Measurements from ENCODE around the gene PPP1R12B.

The PPP1R12B gene

GRCh38 chr1:202306535-202307345 is 41.8 kb upstream of the PPP1R12B start:
- ChIA-PET CTCF (interaction anchor here (0.5 to 3.1 kb wide), 9 partner anchors 9 to 114 kb away, joined by 3 to 14 read pairs (median 4); partner anchors contain the start of gene LGR6), POLR2A (no interaction called here)
- Histone ChIP-seq H3K4me1 (ENCODE audit: control insufficient read depth, insufficient read depth, low read length) (no peaks in the 10 kb centered on the region; the same call in 1 of the 2 replicates), H3K9me3 (ENCODE audit: control insufficient read depth, insufficient read depth, low read depth, low read length) (no peaks in the 10 kb centered on the region), H3K27ac (ENCODE audit: extremely low read depth, low read depth, low read length) (no peak overlapping the region), H3K36me3 (ENCODE audit: control insufficient read depth in 2 of 2, insufficient read depth in 1 of 2, low read length in 2 of 2) (no peaks in the 10 kb centered on the region), H3K4me3 (ENCODE audit: low read depth, low read length) (no peak overlapping the region)
- TF ChIP-seq BCL11B (tag by site-specific recombination; IDR thresholded peaks at IDR 0.05; ENCODE audit: low read depth) (no peak), MYNN (tag by site-specific recombination; IDR thresholded peaks at IDR 0.05; ENCODE audit: borderline replicate concordance) (no peak), ZNF521 (tag by site-specific recombination; IDR thresholded peaks at IDR 0.05) (no peak), ZNF155 (tag by site-specific recombination; IDR thresholded peaks at IDR 0.05) (no peak), ZNF549 (tag by site-specific recombination; IDR thresholded peaks at IDR 0.05) (no peak), ZNF26 (tag by site-specific recombination; IDR thresholded peaks at IDR 0.05) (no peak), MZF1 (tag by site-specific recombination; IDR thresholded peaks at IDR 0.05; ENCODE audit: borderline replicate concordance) (no peak), ZNF350 (tag by site-specific recombination; IDR thresholded peaks at IDR 0.05) (no peak), BCL11A (tag by site-specific recombination; IDR thresholded peaks at IDR 0.05; ENCODE audit: low read depth) (no peak), BCL6B (tag by site-specific recombination; IDR thresholded peaks at IDR 0.05) (no peak), ZNF433 (tag by site-specific recombination; IDR thresholded peaks at IDR 0.05; ENCODE audit: low read depth) (no peak), ZNF133 (tag by site-specific recombination; IDR thresholded peaks at IDR 0.05) (no peak), ZFP3 (tag by site-specific recombination; IDR thresholded peaks at IDR 0.05; ENCODE audit: low read depth) (no peak)

- ChIA-PET POLR2A (no interaction called here), CTCF (interaction anchor here (0.5 to 0.8 kb wide), 3 partner anchors 18 to 770 kb away, joined by 3 to 6 read pairs (median 3); no protein-coding TSS in a partner anchor)
- H3K4me3 ChIP-seq (ENCODE audit: low read depth, low read length) = no peak overlapping the region
- TF ChIP-seq ZNF596 (tag by site-specific recombination; IDR thresholded peaks at IDR 0.05) = no peak
- TF ChIP-seq RBAK (tag by site-specific recombination; IDR thresholded peaks at IDR 0.05) = no peak
- TF ChIP-seq ZNF76 (tag by site-specific recombination; IDR thresholded peaks at IDR 0.05; ENCODE audit: borderline replicate concordance, low read depth) = no peak
- no peak for TF ChIP-seq KLF16 (tag by site-specific recombination; IDR thresholded peaks at IDR 0.05)
- TF ChIP-seq ZNF121 (tag by site-specific recombination; IDR thresholded peaks at IDR 0.05) = no peak
- no peak for TF ChIP-seq ZNF510 (tag by site-specific recombination; IDR thresholded peaks at IDR 0.05; ENCODE audit: insufficient replicate concordance)
- TF ChIP-seq INSM2 (tag by site-specific recombination; IDR thresholded peaks at IDR 0.05) = no peak
- no peak for TF ChIP-seq KLF8 (tag by site-specific recombination; IDR thresholded peaks at IDR 0.05)
- no peak for TF ChIP-seq ZNF621 (tag by site-specific recombination; IDR thresholded peaks at IDR 0.05)
- TF ChIP-seq ZNF610 (tag by site-specific recombination; IDR thresholded peaks at IDR 0.05; ENCODE audit: borderline replicate concordance) = no peak
- TF ChIP-seq ELK4 (IDR thresholded peaks at IDR 0.05; ENCODE audit: borderline replicate concordance, low read depth, low read length) = no peak
- TF ChIP-seq HOXD13 (CRISPR knock-in tag; IDR thresholded peaks at IDR 0.05; ENCODE audit: borderline replicate concordance) = no peak
- no peak for TF ChIP-seq ZNF311 (tag by site-specific recombination; IDR thresholded peaks at IDR 0.05; ENCODE audit: borderline replicate concordance)
- no peak for TF ChIP-seq ZNF433 (tag by site-specific recombination; IDR thresholded peaks at IDR 0.05; ENCODE audit: low read depth)
- TF ChIP-seq ZSCAN4 (tag by site-specific recombination; IDR thresholded peaks at IDR 0.05) = no peak
Observed at GRCh38 chr1:202310071-202310725, 38.3 kb upstream of the PPP1R12B start.

More at GRCh38 chr1:202310071-202310725, 38.3 kb upstream of the PPP1R12B start:
- Histone ChIP-seq H3K9me3 (ENCODE audit: control insufficient read depth, insufficient read depth, low read depth, low read length) (no peaks in the 10 kb centered on the region), H3K4me1 (ENCODE audit: control insufficient read depth, insufficient read depth, low read length) (no peaks in the 10 kb centered on the region; the same call in 1 of the 2 replicates), H3K36me3 (ENCODE audit: control insufficient read depth in 2 of 2, insufficient read depth in 1 of 2, low read length in 2 of 2) (no peaks in the 10 kb centered on the region), H3K27ac (ENCODE audit: extremely low read depth, low read depth, low read length) (no peak overlapping the region)
